Measurements from ENCODE around the gene NFKBIL1. TPM values are rescaled to one million over a fixed set of nuclear protein-coding genes. Genes with fewer than 3 reads are reported as not detected.

NFKBIL1 gene
- total and polyA plus RNA-seq, 10 of the 15 experiments (the other 5 are each of a cell fraction or from before 2014, with no cell fraction given): 0.19 to 15.1 (median 7.0) TPM

- H3K4me1 ChIP-seq (ENCODE audit: control insufficient read depth, insufficient read depth, low read length): peaks cover 53% of the 10 kb centered on the region
- peak; percentile 1 for ATAC-seq
- ChIA-PET CTCF (interaction anchor here (0.6 to 31.0 kb wide), 8 partner anchors 8 to 191 kb away, joined by 3 to 2098 read pairs (median 4); partner anchors contain the start of genes ATP6V1G2, C6orf47, DDX39B and LST1), POLR2A (interaction anchor here (0.9 to 17.1 kb wide), 12 partner anchors 7 to 253 kb away, joined by 3 to 282 read pairs (median 12); partner anchors contain the start of genes ATP6V1G2, DDX39B, HSPA1B and LST1), SMC1A (ENCODE audit: uncharacterized antibody, unreplicated experiment) (interaction anchor here (0.6 to 45.5 kb wide), 7 partner anchors 10 to 391 kb away, joined by 3 to 1989 read pairs (median 5); partner anchors contain the start of genes AIF1, ATP6V1G2, DDX39B and LST1), RAD21 (ENCODE audit: unreplicated experiment) (interaction anchor here (0.6 to 17.5 kb wide), 13 partner anchors 8 to 256 kb away, joined by 3 to 620 read pairs (median 5); partner anchors contain the start of genes ATP6V1G2, DDX39B, GPANK1 and LST1)
- H3K4me3 ChIP-seq: peak overlapping the region; percentile 91
- peak overlapping the region; percentile 84 for H3K4me2 ChIP-seq (ENCODE audit: control insufficient read depth, insufficient read depth)
- BruUV-seq (replicated peaks): no TSS peak
- 35% methylated on average over 14 of the region's 14 CpGs for WGBS (ENCODE audit: insufficient coverage, insufficient replicate concordance, low lambda C conversion rate, missing lambda C conversion rate)
- peaks cover 0 to 7% of the 10 kb centered on the region in 2 experiments; a peak in 2 of 4 replicates for H3K36me3 ChIP-seq (ENCODE audit: control insufficient read depth in 2 of 2, insufficient read depth in 2 of 2, low read length in 1 of 2)
- peaks cover 75% of the 10 kb centered on the region for H3K79me2 ChIP-seq (ENCODE audit: control insufficient read depth, insufficient read depth, low read length)
- no peak for FAIRE-seq
- H3K27me3 ChIP-seq (replicated peaks in 1 of 2; ENCODE audit: control insufficient read depth in 2 of 2, insufficient read depth in 2 of 2, low read length in 1 of 2): no peaks in the 10 kb centered on the region
- H4K20me1 ChIP-seq (ENCODE audit: control insufficient read depth, insufficient read depth): no peaks in the 10 kb centered on the region
- no peaks in the 10 kb centered on the region for H3K9me3 ChIP-seq (replicated peaks; ENCODE audit: control insufficient read depth, insufficient read depth, low read length)
- in situ Hi-C loops (cut with MboI) (loop anchor here (25.0 kb wide), 2 partner anchors 1038 to 1388 kb away; partner anchors contain the start of genes BRD2 and HLA-DMA), intact Hi-C loops (cut with micrococcal nuclease; ENCODE audit: unreplicated experiment) (no loop called here)
- no peak overlapping the region for H2AFZ ChIP-seq (ENCODE audit: control insufficient read depth, low read depth, low read length)
- peak overlapping the region; percentile 96 for H3K27ac ChIP-seq (ENCODE audit: control insufficient read depth, insufficient read depth)
- no peak for DNase-seq (ENCODE audit: low read depth, low spot score)
- H3K9ac ChIP-seq (ENCODE audit: control insufficient read depth, insufficient read depth, low read length): peak overlapping the region; percentile 82
- TF ChIP-seq ZBED1 (IDR thresholded peaks at IDR 0.05; ENCODE audit: borderline replicate concordance) (no peak), MEF2B (IDR thresholded peaks at IDR 0.05; ENCODE audit: partially characterized antibody, poor library complexity, severe bottlenecking) (peak; percentile 82), GABPA (IDR thresholded peaks at IDR 0.05; ENCODE audit: low read depth) (no peak), TCF12 (IDR thresholded peaks at IDR 0.05; ENCODE audit: low read depth, low read length) (0 out of 2 replicates have a peak, but pooled peaks have one; percentile 14), MEF2A (IDR thresholded peaks at IDR 0.05; ENCODE audit: insufficient read depth, low read depth, low read length) (0 out of 2 replicates have a peak, but pooled peaks have one; percentile 8), DPF2 (IDR thresholded peaks at IDR 0.05) (no peak), NFXL1 (IDR thresholded peaks at IDR 0.05; ENCODE audit: borderline replicate concordance) (no peak), IRF5 (IDR thresholded peaks at IDR 0.05; ENCODE audit: borderline replicate concordance) (no peak), CUX1 (IDR thresholded peaks at IDR 0.05; ENCODE audit: insufficient replicate concordance, low read depth, low read length) (no peak), HSF1 (IDR thresholded peaks at IDR 0.05; ENCODE audit: low read depth, low read length) (no peak), ATF3 (IDR thresholded peaks at IDR 0.05; ENCODE audit: borderline replicate concordance, extremely low read depth, low read depth, low read length) (no peak)
These were observed 27.0 kb downstream of the NFKBIL1 start for GRCh38 chr6:31574106-31575061.
